NOMO-1 treated with dmso at 0.1 percent for 144 hours (cell line): Measurements from ENCODE around the gene SECTM1.

Experiments
- DNase-seq: peaks from one replicate; lab custom pipeline; 2025; ENCODE audit not compliant: unreplicated experiment; lab: John Stamatoyannopoulos, UW

The SECTM1 gene

GRCh38 chr17:82317394-82318168 lies 16.0 kb downstream of the SECTM1 start, which contains the start of gene CD7:
TSS of gene CD7 (minus strand) at chr17:82317608. CDS start at chr17:82317495, 113 bp downstream.
- DNase-seq: no peak

- DNase-seq: no peak
Measured at GRCh38 chr17:82316651-82317393, 16.7 kb downstream of the SECTM1 start.

GRCh38 chr17:82315703-82316358 lies 17.7 kb downstream of the SECTM1 start:
- no peak for DNase-seq

GRCh38 chr17:82314727-82315605 lies 18.6 kb downstream of the SECTM1 start:
- DNase-seq: no peak

GRCh38 chr17:82314012-82314726 lies 19.4 kb downstream of the SECTM1 start:
- no peak for DNase-seq

GRCh38 chr17:82313195-82314011 lies 20.2 kb downstream of the SECTM1 start:
- no peak for DNase-seq

GRCh38 chr17:82311971-82312370 lies 21.6 kb downstream of the SECTM1 start:
- DNase-seq: no peak

- DNase-seq: no peak
Measured at GRCh38 chr17:82310877-82311276, 22.7 kb downstream of the SECTM1 start.

- DNase-seq: no peak
Measured at GRCh38 chr17:82309656-82310570, 23.7 kb downstream of the SECTM1 start.

GRCh38 chr17:82305727-82306300 lies 27.8 kb downstream of the SECTM1 start:
- DNase-seq: no peak

GRCh38 chr17:82304826-82305726 lies 28.5 kb downstream of the SECTM1 start:
- DNase-seq: no peak

GRCh38 chr17:82303944-82304808 lies 29.4 kb downstream of the SECTM1 start:
- no peak for DNase-seq

GRCh38 chr17:82302991-82303943 lies 30.3 kb downstream of the SECTM1 start:
- DNase-seq: no peak

GRCh38 chr17:82302568-82302963 lies 31.0 kb downstream of the SECTM1 start:
- no peak for DNase-seq
